Smooth muscle cell (in vitro differentiated cells): ENCODE data around the gene EXOC4. TPM values are rescaled to one million over a fixed set of nuclear protein-coding genes. Genes with fewer than 3 reads are reported as not detected.

Experiments used
- DNase-seq: peaks from one replicate; lab custom pipeline; 2025; ENCODE audit not compliant: unreplicated experiment; lab: John Stamatoyannopoulos, UW
- H2AFZ ChIP-seq: fragments of 200-600 bp; sonication (generic); 2 replicates; pipeline ENCODE4 v1.6.0; 2016; ENCODE audit warnings: antibody characterized with exemption, low read depth, mild to moderate bottlenecking
- H3F3A ChIP-seq: fragments of 200-600 bp; sonication (generic); 2 replicates; pipeline ENCODE4 v1.6.0; 2017; ENCODE audit warnings: antibody characterized with exemption, low read depth
- H3K27ac ChIP-seq: fragments of 200-600 bp; sonication (generic); 2 replicates; pipeline ENCODE4 v1.5.1; 2016; ENCODE audit warnings: low read depth, mild to moderate bottlenecking
- H3K27me3 ChIP-seq: fragments of 200-600 bp; sonication (generic); 2 replicates; pipeline ENCODE4 v1.6.1; 2016; ENCODE audit warnings: low read depth, mild to moderate bottlenecking
- H3K36me3 ChIP-seq: fragments of 200-600 bp; sonication (generic); 2 replicates; pipeline ENCODE4 v1.5.1; 2016; ENCODE audit warnings: low read depth
- H3K4me1 ChIP-seq: fragments of 200-600 bp; sonication (generic); 2 replicates; pipeline ENCODE4 v1.5.1; 2016; ENCODE audit warnings: low read depth
- H3K4me2 ChIP-seq: fragments of 200-600 bp; sonication (generic); 2 replicates; pipeline ENCODE4 v1.6.0; 2016; ENCODE audit warnings: mild to moderate bottlenecking
- H3K4me3 ChIP-seq: fragments of 200-600 bp; sonication (generic); 2 replicates; pipeline ENCODE4 v1.5.1; 2016; ENCODE audit warnings: mild to moderate bottlenecking
- H3K79me2 ChIP-seq: fragments of 200-600 bp; sonication (generic); 2 replicates; pipeline ENCODE4 v1.6.0; 2016; ENCODE audit warnings: low read depth, mild to moderate bottlenecking
- H3K9ac ChIP-seq: fragments of 200-600 bp; sonication (generic); 2 replicates; pipeline ENCODE4 v1.6.0; 2016; ENCODE audit warnings: low read depth
- H3K9me3 ChIP-seq: fragments of 200-600 bp; sonication (generic); replicated peaks from 2 replicates; pipeline ENCODE4 v1.5.1; 2016; ENCODE audit warnings: low read depth
- H4K20me1 ChIP-seq: fragments of 200-600 bp; sonication (generic); 2 replicates; pipeline ENCODE4 v1.6.0; 2016; ENCODE audit warnings: low read depth
- WGBS: methylation state at CpG from one replicate; pipeline ENCODE4 v1.1.7; 2016; ENCODE audit warnings: low lambda C conversion rate; 5-methylcytosine and 5-hydroxymethylcytosine counted together
- polyA plus RNA-seq: library from polyadenylated mRNA; unstranded; fragments of >200 nt; fragmentation: Nextera tagmentation; extraction: Ambion mirVana; gene quantifications from 2 replicates; pipeline ENCODE4 v1.2.1, GENCODE V29; 2016
- total RNA-seq: library from RNA; depleted of rRNA; stranded (reverse); fragments of >200 nt; gene quantifications from 2 replicates; pipeline ENCODE4 v1.2.3, GENCODE V29; 2014
- TF ChIP-seq, protein P1 (sequence below): fragments of 200-600 bp; sonication (generic); IDR thresholded peaks from 2 replicates; pipeline ENCODE4 v1.5.1; 2017; ENCODE audit warnings: borderline replicate concordance, mild to moderate bottlenecking, antibody characterized with exemption; ENCODE audit not compliant: insufficient read depth, poor library complexity, severe bottlenecking

Gene EXOC4
- total and polyA plus RNA-seq, 2 experiments from 2014 or later: 21.5 to 47.1 TPM

DNA sequence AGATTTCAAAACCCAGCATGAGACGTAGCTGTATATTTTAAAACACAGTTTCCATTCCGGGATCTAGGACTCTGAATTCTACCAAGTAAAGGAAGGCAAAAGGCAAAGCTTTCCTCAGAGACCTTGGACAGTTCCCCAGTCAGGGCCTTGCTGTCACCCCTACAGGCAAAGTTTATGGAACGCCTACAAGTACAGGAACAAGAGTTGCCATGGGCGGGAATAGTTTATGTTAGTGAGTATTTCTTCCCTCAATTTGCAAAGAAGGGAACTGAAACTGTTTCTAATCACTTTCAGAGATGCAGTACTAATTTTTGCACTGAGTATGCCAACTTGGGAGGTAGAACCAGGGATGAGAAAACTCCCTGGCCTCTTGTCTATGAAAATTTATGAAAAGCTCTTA lies 806.1 kb downstream of the EXOC4 start:
- Histone ChIP-seq H4K20me1 (no peaks in the 10 kb centered on the region), H3K36me3 (no peaks in the 10 kb centered on the region), H3K9me3 (no peaks in the 10 kb centered on the region), H3K4me3 (no peak overlapping the region), H2AFZ (no peak overlapping the region), H3K4me1 (no peaks in the 10 kb centered on the region), H3K27me3 (no peaks in the 10 kb centered on the region), H3K4me2 (no peak overlapping the region), H3K79me2 (no peaks in the 10 kb centered on the region), H3F3A (no peaks in the 10 kb centered on the region), H3K9ac (no peak overlapping the region), H3K27ac (no peak overlapping the region)
- DNase-seq: no peak
- 84% methylated on average over 4 of the region's 4 CpGs for WGBS
- TF ChIP-seq, protein P1, sequence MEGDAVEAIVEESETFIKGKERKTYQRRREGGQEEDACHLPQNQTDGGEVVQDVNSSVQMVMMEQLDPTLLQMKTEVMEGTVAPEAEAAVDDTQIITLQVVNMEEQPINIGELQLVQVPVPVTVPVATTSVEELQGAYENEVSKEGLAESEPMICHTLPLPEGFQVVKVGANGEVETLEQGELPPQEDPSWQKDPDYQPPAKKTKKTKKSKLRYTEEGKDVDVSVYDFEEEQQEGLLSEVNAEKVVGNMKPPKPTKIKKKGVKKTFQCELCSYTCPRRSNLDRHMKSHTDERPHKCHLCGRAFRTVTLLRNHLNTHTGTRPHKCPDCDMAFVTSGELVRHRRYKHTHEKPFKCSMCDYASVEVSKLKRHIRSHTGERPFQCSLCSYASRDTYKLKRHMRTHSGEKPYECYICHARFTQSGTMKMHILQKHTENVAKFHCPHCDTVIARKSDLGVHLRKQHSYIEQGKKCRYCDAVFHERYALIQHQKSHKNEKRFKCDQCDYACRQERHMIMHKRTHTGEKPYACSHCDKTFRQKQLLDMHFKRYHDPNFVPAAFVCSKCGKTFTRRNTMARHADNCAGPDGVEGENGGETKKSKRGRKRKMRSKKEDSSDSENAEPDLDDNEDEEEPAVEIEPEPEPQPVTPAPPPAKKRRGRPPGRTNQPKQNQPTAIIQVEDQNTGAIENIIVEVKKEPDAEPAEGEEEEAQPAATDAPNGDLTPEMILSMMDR: no peak

DNA sequence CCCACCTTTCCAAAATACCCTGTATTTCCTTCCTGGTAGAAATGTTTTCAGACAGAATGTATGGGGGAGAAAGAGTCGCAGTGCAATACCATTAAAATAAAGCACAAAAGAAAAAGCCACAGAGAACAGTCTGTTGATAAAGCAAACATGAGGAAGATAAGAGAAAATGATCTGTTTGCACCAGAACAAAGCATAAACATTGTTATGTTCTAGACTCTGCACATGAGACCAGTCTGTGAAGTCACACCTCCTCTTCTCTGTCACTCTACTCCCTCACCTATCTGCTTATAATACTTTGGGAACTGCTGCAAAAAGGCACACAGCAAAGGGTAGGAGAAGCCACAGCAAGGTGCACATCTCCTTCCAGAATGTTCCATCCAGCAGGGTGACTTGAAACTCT lies 807.0 kb downstream of the EXOC4 start:
- no peaks in the 10 kb centered on the region for H4K20me1 ChIP-seq
- H3F3A ChIP-seq: no peaks in the 10 kb centered on the region
- no peaks in the 10 kb centered on the region for H3K36me3 ChIP-seq
- TF ChIP-seq, protein P1: no peak
- H3K4me1 ChIP-seq: no peaks in the 10 kb centered on the region
- no peak overlapping the region for H3K4me3 ChIP-seq
- WGBS: 93% methylated on average over 1 of the region's 1 CpG
- no peaks in the 10 kb centered on the region for H3K79me2 ChIP-seq
- no peak for DNase-seq
- no peak overlapping the region for H3K9ac ChIP-seq
- no peaks in the 10 kb centered on the region for H3K9me3 ChIP-seq
- no peaks in the 10 kb centered on the region for H3K27me3 ChIP-seq
- H3K27ac ChIP-seq: no peak overlapping the region
- H3K4me2 ChIP-seq: no peak overlapping the region
- H2AFZ ChIP-seq: no peak overlapping the region

DNA sequence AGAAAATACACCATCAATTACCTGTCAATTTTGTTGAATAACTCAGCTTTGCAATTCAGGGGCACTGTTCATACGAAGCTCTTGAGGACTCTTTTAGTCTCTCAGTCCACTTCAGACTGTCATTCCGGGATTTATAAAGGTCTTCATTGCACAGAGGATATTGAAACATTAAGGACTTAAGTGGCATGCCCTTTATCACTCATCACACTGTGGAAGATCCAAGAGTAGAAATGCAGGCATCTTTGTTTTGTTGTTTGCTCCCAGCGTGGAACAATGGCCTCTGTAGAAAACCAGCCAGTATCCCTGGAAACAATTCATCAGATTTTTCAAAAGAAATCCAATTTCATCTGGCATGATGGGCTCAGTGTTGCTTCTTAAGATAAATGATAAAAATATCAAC lies 808.0 kb downstream of the EXOC4 start:
- Histone ChIP-seq H3K4me1 (no peaks in the 10 kb centered on the region), H3K79me2 (no peaks in the 10 kb centered on the region), H3F3A (no peaks in the 10 kb centered on the region), H3K27me3 (no peaks in the 10 kb centered on the region), H3K9ac (no peak overlapping the region), H3K27ac (no peak overlapping the region), H3K4me3 (no peak overlapping the region), H3K9me3 (no peaks in the 10 kb centered on the region), H2AFZ (no peak overlapping the region), H3K36me3 (no peaks in the 10 kb centered on the region), H4K20me1 (no peaks in the 10 kb centered on the region), H3K4me2 (no peak overlapping the region)
- 87% methylated on average over 3 of the region's 3 CpGs for WGBS
- TF ChIP-seq, protein P1: no peak
- no peak for DNase-seq

DNA sequence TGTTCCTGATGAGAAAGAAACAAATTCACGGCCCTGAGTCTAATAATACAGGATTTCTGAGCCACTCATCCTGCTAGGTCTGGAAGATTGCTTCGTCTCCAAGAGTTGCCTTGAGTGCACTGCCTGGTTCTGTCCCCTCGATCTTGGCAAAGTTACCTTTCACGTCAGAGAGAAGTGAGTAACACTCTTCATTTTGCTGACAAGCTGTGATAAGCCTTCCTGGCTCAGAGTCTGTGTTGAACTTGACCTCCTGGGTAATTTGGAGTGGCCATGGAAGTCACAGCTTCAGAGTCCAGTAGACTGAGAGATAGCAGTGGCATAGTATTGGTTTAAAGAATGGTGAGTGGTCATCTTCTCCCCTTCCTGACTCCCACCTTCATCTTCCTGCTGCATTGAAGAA lies 809.6 kb downstream of the EXOC4 start:
- H3K9me3 ChIP-seq: no peaks in the 10 kb centered on the region
- H3K79me2 ChIP-seq: no peaks in the 10 kb centered on the region
- no peak overlapping the region for H2AFZ ChIP-seq
- no peaks in the 10 kb centered on the region for H3K27me3 ChIP-seq
- no peak overlapping the region for H3K4me2 ChIP-seq
- H3K27ac ChIP-seq: no peak overlapping the region
- TF ChIP-seq, protein P1: no peak
- H3K36me3 ChIP-seq: no peaks in the 10 kb centered on the region
- H4K20me1 ChIP-seq: no peaks in the 10 kb centered on the region
- H3K4me3 ChIP-seq: no peak overlapping the region
- 89% methylated on average over 4 of the region's 4 CpGs for WGBS
- H3K9ac ChIP-seq: no peak overlapping the region
- no peaks in the 10 kb centered on the region for H3K4me1 ChIP-seq
- DNase-seq: no peak
- H3F3A ChIP-seq: no peaks in the 10 kb centered on the region
